G401 (cell line): ENCODE results near the gene GSTP1. TPM values are rescaled to one million over a fixed set of nuclear protein-coding genes. Genes with fewer than 3 reads are reported as not detected.
A peak's percentile ranks its signal among the peaks of the same experiment; 100 is the strongest.
"Not testable (repeated sequence)": the region's sequence is repeated elsewhere in the genome, so short reads cannot be mapped to it uniquely, and the experiment has no call there.

ENCODE experiments used
- DNase-seq: peaks from one replicate; pipeline ENCODE4 v3.0.0-alpha.2; 2015; ENCODE audit warnings: low spot score
- in situ Hi-C: cut with HindIII; loops from 2 replicates; pipeline ENCODE4 v1.10.0; 2016; ENCODE audit warnings: low sequenced_read_pairs, mixed read lengths
- total RNA-seq: library from RNA; depleted of rRNA; stranded (reverse); fragments of >200 nt; shearing (Covaris generic); gene quantifications from 2 replicates; pipeline ENCODE4 v1.2.3, GENCODE V29; 2014; rRNA removed

The GSTP1 gene
- 1,075 and 1,129 TPM in 2 replicates for total RNA-seq

GRCh38 chr11:67583247-67584204, at the start of gene GSTP1:
Gene GSTP1 (plus strand): TSS chr11:67583812. CDS start chr11:67583844, 32 bp downstream.
- in situ Hi-C loops, result no loop called here
- peak; percentile 72 for DNase-seq

- in situ Hi-C loops, result no loop called here
- no peak for DNase-seq
These were observed 49.4 kb upstream of the GSTP1 start for GRCh38 chr11:67534070-67534679.

- in situ Hi-C loops, result no loop called here
- no peak for DNase-seq
These were observed 48.1 kb upstream of the GSTP1 start for GRCh38 chr11:67535561-67535960.

- DNase-seq, result no peak
- in situ Hi-C loops, result no loop called here
These were observed 45.3 kb upstream of the GSTP1 start for GRCh38 chr11:67538306-67538705.

GRCh38 chr11:67538823-67539505, 44.6 kb upstream of the GSTP1 start:
- no peak for DNase-seq
- in situ Hi-C loops, result no loop called here

GRCh38 chr11:67539550-67539949, 44.1 kb upstream of the GSTP1 start:
- in situ Hi-C loops, result no loop called here
- DNase-seq, result no peak

- in situ Hi-C loops, result no loop called here
These were observed 42.4 kb upstream of the GSTP1 start for GRCh38 chr11:67541198-67541597.

GRCh38 chr11:67542169-67542568, 41.4 kb upstream of the GSTP1 start:
- in situ Hi-C loops, result no loop called here

More at GRCh38 chr11:67541198-67541597, 42.4 kb upstream of the GSTP1 start:
- no peak for DNase-seq

GRCh38 chr11:67542971-67543370, 40.6 kb upstream of the GSTP1 start:
- no peak for DNase-seq
- in situ Hi-C loops, result no loop called here

More at GRCh38 chr11:67542169-67542568, 41.4 kb upstream of the GSTP1 start:
- DNase-seq, result no peak

- DNase-seq, result no peak
- in situ Hi-C loops, result no loop called here
These were observed 40.0 kb upstream of the GSTP1 start for GRCh38 chr11:67543585-67543984.

GRCh38 chr11:67544616-67545242, 38.9 kb upstream of the GSTP1 start:
- DNase-seq, result no peak
- in situ Hi-C loops, result no loop called here

- no peak for DNase-seq
- in situ Hi-C loops, result no loop called here
These were observed 38.3 kb upstream of the GSTP1 start for GRCh38 chr11:67545280-67545679.

- in situ Hi-C loops, DNase-seq: not testable (repeated sequence)
These were observed 35.5 kb upstream of the GSTP1 start for GRCh38 chr11:67548112-67548511.

- DNase-seq, result no peak
- in situ Hi-C loops, result no loop called here
These were observed 35.0 kb upstream of the GSTP1 start for GRCh38 chr11:67548555-67549110.

GRCh38 chr11:67551127-67551526, 32.5 kb upstream of the GSTP1 start:
- in situ Hi-C loops, result no loop called here
- DNase-seq, result no peak

- in situ Hi-C loops, DNase-seq: not testable (repeated sequence)
These were observed 31.9 kb upstream of the GSTP1 start for GRCh38 chr11:67551697-67552096.

- in situ Hi-C loops, result no loop called here
- DNase-seq, result no peak
These were observed 27.4 kb upstream of the GSTP1 start for GRCh38 chr11:67556244-67556643.

- DNase-seq, result no peak
- in situ Hi-C loops, result no loop called here
These were observed 25.4 kb upstream of the GSTP1 start for GRCh38 chr11:67558084-67558772.
